ENCODE data around the gene CAPN13. TPM values are rescaled to one million over a fixed set of nuclear protein-coding genes. Genes with fewer than 3 reads are reported as not detected.

Gene CAPN13
- total RNA-seq, 1 donor from 2014 or later = not detected

DNA sequence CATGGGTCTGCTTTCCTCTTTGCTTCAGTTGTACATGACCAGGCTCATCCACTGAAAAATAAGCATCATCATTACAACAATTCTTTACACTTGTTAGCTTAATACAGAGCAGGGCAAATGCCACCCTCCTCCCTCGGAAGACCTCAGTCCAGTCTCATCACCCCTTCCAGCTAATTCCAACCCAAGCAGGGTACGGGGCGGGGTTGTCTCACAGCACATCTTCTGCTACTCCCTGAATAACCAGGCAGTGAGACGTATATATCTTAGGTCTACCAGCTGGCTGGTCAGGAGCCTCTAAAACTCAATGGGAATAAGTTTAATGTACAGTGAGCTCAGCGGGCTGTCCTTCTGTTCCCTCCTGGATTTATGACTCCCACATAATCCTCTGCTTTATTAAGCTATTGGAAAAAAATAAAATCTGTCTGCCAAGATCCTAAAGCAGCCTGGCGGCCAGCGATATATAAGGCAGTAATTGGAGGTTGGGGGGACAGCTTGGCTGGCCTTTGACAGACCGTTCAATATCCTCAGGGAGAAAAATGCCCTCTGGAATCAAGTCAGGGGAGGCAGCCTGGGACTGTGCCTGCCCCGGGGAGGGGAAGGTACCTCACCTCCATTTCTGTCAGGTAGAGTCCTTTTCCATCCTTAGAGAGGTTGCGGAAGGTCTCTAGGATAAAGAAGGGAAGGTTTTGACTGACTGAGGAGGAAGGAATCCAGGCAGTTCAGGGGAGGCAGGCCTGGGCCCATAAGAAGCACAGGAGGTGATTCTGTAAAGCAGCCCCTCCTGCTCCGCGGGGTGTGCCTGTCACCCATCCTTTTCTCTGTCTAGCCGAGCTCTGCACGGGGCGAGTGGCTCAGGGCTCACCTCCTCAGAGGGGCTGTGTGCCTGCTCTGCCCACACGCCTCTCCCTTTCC, 76.3 kb downstream of the CAPN13 start:
- no peak for DNase-seq (ENCODE audit: low read depth in 2 of 2)

DNA sequence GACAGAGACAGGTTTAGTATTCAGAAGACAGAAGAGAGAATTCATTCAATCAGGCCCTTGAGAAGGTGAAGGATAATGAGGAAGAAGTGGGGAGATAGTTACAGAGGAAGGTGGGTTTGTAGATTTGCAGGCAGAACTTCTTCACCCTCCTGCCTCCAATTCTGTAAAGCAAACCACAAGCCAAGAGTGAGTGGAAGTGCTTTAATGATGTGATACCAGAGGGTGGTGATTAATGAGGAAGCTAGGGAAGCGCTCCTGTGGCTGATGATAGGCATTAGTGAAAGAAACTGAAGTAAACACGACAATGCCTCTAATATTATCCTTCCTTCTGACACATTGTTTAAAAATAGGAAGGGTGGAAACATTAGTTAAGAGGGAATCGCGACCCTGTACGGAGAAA, 78.2 kb downstream of the CAPN13 start:
- no peak for DNase-seq (ENCODE audit: low read depth in 2 of 2)

DNA sequence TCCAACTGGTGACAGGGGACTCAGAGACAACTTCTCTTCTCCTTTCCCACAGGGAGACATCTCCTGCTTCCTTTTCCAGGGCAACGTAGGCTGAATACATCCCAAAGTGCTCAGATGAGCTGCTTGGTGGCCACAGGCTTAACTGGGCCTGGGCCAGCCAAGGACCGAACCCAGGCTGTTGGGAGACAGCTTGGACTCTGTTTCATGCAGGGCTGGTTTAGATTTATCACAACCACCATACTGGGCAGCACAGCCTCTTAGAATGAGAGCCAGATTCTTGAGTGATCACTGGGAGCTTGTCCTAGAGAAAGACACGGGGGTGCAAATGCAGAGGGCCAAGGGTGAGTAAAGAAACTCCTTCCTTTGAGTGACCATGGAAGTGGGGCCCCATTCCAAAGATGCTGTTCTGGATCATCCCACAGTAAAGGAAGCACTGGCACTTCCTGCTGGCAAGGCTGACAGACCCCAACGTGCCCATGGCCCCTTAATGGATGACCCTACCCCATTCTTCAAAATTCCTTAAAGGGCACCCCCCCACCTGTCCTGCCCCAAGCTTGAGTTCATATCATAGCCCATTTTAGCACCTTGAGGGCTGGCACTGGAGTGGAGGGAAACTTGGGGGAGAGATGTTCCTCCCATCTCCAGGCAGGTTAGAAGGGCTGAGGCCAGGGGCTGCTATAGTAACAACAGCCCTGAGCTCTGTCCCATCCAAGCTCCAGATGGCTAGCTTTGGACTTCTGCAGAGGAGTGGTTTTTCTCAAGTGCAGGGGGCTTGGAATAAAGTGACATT, 84.1 kb downstream of the CAPN13 start:
- DNase-seq (ENCODE audit: low read depth in 2 of 2) = no peak

DNA sequence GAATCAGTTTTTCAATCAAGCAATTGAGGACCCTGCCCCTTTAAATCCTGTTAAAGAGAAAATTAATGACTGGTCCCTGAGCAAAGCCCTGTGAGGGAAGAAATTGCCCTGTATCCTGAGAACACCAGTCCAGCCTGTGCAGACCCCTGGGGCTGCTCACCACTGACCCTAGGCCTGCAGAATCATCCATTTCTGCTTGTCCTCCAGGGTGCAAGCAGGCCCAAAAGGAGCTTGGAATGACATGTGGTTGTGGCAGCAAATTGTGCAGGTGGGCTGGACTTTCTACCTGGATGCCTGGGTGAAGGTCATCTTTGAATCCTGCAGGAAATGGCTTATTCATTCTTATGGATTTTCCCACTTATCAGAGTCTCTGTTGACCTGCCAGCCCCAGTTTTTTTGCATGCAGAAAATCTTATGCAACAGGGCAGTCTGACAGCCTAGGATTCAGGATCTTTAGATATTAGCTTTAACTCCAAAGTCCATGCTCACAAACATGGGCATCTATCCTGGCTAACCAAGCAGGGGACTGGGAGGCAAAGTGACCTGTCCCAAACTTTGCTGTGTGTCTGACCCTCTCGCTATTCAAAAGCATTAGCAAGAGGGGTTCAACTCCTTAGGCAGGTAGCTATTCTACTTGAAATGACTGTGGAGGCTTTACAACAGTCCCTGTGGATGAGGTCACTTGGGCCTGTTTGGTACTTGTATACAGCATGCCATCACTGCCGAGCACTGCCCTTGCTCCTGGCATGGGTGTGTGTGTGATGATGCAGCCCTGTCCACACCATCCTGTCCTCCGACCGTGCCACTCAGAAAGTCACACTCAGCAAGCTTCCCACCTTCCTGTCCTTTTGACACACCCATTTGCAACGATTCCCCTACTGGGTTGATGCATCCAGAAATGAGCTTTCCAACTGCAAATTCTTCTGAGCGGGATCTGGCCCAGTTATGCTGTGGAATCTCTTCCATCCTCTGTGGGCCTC, 85.3 kb downstream of the CAPN13 start:
- DNase-seq (ENCODE audit: low read depth in 2 of 2) = no peak

DNA sequence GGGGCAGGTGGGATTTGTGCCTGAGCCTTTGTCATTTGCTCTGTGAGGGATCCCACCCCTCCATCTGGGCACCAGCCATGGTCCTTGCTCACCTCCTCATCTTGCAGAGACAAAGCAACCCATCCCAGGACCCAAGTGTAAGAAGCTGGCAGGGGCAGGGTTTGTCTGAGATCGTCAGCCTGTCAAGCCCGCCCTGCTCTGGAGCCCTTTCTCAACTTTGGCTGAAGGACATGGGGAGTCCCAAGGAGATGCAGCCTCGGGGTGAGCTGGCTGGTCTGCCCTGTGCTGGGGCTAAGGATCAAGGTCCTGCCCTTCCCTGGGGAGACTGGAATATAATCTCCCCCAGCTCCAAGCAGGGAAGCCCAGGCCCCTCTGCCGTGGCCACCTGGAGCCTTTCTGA, 86.0 kb downstream of the CAPN13 start:
- no peak for DNase-seq (ENCODE audit: low read depth in 2 of 2)

DNA sequence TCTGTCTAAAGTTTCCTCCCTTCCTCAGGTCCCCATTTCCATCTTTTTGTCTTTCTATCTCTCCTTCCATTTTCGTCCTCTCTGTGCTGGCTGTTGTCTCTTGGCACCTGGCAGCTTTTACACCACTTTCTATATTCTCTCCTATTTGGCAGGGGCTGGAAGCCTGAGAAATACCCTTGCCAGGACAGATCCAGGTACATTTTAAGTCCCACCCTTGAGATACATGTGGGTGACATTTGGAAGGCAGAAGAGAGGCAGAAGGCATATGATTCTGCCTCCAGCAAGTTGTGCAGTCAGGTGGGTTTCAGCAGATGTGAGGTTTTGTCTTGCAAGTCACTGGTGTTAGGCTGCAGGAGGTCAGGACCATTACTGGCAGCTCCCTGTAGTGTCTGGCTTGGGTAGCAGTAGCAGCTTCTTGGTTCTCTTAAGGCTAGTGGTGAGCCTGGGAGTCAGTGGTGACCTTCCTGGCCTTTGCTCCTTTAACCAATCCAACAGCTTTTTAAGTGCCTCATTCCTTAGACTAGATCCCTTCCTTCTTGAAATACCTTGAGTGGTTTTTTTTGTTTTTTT, 90.1 kb downstream of the CAPN13 start:
- no peak for DNase-seq (ENCODE audit: low read depth in 2 of 2)

DNA sequence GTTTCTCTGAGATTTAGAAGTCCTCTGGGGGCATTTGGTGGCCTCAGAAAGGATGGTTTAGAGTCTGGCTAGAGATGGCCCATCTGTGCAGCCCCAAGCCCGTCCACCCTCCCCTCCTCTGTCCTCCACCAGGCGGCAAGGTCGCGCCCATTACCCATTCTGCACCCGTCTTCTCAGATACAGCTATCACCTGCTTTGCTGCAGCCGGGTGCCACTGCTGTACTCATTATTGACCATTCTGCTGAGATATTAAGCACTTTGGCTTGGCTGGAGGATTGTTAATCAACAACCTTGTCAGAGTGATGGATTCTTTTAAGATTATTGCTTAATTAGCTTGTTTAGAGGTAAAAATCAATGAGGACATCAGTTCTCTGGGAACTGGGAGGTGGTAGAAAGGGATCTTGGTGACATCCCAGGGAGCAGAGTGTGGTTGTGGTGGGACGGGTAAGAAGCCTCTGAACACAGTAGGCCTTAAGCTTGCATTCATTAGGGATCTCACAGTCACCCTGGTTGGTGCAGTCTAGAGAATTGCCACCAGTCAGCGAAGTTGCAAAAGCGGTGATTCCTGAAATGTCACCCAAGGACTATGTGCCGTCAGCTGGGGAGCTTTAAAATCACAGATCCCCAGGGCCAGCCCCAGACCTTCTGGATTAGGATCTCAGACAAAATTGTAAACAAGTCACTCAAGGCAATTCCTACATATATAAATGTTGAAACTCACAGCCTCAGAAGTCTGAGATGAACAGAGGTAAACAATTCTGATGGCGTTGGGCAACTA, 90.9 kb downstream of the CAPN13 start:
- no peak for DNase-seq (ENCODE audit: low read depth in 2 of 2)

DNA sequence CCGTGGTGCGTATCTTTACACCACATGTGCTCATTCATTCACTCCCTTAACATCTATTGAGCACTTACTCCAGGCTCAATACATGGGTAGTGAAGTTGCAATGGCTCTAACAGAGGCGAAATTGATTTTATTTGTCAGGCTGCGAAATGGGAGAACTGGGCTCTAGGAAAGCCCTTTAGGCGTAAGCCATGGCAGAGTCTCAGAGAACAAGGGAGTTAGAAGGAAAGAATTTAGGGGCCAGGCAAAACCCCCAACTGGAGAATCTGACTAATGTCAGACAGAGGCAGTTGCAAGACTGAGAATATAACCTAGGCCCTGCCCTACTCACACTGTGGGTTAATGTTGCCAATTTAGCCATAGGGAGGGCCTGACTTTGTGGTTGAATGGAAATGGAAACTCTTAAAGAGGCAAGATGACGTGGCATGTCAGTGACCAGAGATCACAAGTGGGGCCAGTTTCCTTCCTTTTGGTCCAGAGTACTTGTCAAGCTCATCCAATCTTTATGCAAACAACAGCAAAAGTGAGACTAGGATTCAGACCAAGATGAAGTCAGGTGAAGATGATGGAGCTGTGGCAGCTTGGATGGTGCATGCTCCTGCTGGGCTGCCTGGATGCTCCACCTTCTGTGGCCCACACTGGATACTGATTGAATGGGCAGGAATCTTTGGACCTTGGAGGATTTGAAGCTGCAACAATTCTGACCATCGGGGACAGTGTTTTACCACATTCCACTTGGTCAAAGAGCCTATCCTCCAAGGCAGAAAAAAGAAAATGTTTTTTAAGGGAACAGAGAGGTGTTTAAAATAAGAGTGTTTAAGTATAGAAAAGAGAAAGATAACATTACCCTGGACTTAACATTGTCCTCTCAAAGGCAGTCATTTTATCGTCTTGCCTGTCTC, 92.2 kb downstream of the CAPN13 start:
- peak in 1 of 2 donors; percentile 44 for DNase-seq (ENCODE audit: low read depth in 2 of 2)

DNA sequence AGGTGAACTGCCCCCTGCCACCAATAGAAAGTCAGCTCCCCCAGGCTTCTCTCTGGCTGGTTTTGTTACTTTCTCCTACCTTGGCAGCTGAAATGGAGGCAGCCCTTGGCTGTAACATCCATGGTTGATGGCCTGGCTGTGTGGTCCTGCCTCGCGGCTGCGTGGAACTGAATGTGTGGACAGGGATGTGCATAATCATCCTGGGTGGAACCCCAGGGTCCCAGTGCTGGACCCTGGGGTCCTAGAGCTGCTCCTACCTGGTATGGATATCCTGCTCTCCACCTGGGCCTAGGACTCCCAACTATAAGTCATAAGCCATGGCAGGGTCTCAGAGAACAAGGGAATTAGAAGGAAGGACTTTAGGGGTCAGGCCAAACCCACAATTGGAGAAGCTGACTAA, 93.5 kb downstream of the CAPN13 start:
- DNase-seq (ENCODE audit: low read depth in 2 of 2) = no peak

DNA sequence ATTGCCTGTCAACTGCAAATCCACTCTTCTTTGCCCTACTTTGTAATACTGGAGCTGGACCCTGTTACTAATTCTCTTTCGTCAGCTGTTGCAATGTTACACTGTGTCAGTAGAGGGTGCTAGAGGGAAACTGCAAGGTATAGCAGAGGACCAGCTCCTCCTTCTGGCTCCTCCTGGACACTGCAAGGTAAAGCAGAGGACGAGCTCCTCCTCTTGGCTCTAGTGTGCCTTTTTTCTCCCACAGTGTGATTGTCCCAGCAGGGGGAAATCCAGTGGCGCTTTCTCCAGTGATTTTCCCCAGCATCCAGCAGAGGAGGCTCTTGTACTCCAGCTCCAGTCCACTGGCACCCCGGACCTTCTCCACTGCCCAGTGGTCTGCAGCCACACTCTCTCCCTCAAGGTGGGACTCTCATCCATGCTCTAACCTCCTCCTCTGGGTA, 95.6 kb downstream of the CAPN13 start:
- DNase-seq (ENCODE audit: low read depth in 2 of 2) = peak; percentile 89 to 93

DNA sequence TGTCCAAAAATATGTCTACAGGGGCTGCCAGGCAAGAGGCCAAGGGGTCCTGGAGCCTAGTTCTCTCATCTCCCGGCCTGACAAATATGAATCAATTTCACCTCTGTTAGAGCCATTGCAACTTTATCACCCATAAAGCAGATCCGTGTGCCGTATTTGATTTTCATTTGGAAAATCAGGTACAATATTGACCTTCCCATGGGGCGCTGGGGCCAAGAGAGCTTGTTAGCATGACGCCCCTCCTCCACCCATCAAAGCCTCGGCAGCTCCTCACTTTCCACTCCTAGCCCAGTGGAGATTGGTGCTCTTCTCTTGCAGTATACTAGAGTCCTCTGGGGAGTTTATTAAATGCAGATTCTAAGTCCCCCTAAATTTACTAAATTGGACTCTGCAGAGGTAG, 96.8 kb downstream of the CAPN13 start:
- no peak for DNase-seq (ENCODE audit: low read depth in 2 of 2)

DNA sequence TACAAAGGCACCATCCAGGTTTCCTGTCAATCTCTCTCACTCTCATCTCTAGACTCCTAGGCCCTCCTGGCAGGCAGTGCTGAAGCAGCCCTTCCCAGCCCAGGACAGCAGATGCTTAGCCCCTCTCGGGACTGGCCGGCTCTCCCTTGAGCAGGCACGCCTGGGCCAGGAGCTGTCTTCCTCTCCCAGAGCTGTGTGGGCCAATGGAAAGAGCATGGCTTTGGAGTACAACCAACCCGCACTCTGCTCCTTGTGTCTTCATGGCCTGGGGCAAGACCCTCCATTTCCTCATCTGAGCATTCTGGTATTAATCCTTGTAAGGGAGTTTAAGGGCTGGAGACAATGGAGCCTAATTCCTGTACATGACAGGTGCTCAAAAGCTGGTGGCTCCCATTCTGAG, 97.2 kb downstream of the CAPN13 start:
- DNase-seq (ENCODE audit: low read depth in 2 of 2) = no peak

DNA sequence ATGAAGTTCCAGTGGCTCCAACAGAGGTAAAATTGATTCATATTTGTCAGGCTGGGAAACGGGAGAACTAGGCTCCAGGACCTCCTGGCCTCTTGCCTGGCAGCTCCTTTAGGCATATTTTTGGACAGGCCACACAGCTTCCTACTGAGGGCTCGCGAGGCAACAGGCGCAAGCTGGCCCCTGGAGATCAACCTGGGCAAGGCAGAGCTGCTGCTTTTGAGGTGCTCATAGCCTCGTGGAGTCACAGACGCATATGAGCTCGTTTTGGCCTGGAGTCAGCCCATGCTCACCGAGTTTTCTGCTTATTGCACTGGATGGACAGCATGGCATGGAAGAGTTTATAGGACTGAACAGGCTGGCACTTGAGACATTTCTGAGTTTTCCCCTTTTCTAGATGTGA, 97.7 kb downstream of the CAPN13 start:
- DNase-seq (ENCODE audit: low read depth in 2 of 2) = no peak

DNA sequence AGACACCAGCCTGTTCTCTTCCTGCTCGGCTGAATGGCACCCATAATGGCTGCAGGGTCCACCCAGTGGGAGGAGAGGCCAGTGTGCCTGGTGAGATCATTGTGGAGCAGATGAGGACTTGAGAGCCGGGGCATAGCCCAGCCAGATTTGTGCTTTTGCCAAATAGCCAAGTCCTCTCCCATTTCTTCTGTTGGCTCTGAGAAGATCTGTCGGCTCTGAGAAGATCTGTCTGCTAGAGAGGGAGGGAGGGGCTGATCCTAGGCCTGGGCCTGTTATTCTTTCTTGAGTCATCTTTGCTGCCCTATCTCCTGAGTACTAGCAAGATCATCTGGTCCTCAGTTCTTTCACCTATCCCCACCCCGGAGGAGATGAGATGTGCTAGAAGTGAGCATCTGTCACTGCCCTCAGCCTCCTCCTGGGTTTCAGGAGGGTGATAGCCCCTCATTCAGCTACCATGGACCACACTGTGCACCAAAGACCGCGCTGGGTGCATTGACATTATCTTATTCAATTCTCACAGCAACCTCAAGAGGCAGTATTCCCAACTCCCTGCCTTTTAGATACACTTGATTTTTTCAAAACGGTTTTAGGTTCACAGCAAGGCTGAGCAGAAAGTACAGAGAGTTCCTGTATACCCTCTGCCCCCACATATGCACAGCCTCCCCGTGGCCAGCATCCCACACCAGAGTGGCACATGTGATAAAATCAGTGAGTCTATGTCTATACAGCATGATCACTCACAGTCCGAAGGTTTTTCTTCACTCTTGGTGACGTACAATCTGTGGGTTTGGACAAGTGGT, 98.6 kb downstream of the CAPN13 start:
- peak; percentile 22 to 27 for DNase-seq (ENCODE audit: low read depth in 2 of 2)

DNA sequence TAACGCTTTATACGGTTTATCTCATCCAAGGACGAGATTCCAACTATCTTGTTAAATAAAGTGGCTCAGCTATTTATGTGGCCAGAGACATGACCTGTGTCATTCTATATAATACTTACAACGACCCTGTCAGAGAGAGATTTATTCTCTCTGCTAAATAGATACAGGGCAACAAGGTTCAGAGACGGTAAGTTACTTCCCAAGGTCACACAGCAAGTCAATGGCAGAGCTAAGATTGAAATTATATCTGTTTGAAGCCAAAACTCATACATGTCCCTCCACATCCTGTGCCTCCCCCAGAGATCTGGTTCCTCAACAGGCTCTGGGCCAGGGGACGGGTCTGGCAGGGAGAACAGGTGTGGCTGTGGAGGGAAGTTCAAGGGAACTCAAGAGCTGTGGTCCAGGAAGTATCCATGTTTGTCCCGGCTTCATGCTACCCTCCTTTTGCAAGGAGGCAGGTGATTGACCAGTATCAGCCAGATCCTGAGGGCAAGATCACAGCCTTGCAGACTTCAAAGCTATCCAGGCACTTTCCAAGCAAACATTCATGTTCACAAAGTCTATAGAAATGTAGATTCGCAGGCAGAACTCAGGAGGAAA, 99.8 kb downstream of the CAPN13 start:
- DNase-seq (ENCODE audit: low read depth in 2 of 2) = no peak

DNA sequence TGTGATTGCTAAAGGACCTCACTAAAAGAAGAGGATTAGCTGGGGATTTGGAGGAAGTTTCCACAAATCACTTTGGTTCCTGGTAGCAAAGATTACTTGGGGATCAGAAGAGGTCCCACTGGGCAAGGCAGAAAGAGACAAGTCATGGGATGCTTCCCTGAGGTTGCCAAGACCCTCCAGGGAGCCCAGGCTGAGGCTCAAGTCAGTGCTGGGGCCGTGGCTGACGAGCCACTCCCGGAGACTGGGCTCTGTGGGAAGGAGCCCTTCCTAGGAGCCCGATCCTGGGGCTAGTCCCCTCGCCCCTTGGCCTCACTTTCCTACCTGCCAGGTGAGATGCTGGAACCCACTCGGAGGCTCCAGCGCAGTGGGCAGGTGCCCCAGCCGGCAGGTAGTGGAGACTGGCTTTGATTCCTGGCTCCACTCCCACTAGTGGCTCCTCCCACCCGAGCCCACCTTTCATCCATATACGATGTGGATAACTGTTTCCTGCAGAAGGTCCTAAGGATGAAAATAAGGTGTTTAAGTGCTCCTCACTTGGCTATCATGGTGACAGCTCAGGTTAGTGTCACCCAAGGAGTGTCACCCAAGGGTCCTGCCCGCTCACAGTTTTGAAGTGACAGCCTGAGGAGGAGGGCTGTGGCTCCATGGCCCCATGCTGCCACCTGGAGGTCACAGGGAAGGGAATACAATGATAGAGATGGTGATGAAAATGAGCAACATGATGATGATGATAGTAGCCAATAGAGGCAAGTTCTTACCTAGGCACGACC, 100.5 kb downstream of the CAPN13 start:
- peak; percentile 68 to 75 for DNase-seq (ENCODE audit: low read depth in 2 of 2)

All from lung microvascular endothelial cell (primary cell).